HG03460 (cell line): ENCODE results near the gene ABCG5.

Experiments
- ATAC-seq: cut with Tn5 transposase; IDR thresholded peaks from one replicate; pipeline ENCODE4 v1.9.1; 2021; ENCODE audit not compliant: unreplicated experiment

ABCG5 gene

GRCh38 chr2:43842866-43843226, 4.2 kb upstream of the ABCG5 start:
- no peak for ATAC-seq

GRCh38 chr2:43841949-43842865, 3.6 kb upstream of the ABCG5 start:
- no peak for ATAC-seq

DNA sequence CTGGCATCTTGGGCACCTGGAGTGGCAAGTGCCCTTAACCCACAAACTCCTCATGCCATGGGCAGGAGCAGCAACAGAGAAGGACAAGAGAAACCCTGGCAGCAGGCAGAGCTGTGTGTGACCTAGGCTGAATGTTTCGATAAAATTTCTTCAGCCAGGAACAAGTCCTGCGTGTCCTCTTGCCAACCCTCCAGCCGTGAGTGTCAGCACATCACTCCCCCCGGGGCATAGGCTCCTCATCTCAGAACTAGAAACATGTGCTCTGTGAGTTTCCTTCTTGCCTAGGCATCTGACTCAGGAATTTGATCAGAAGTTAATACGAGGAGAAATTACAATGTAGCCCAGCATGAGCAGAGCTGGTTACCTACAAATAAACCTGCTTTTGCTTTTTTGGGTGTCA, 2.3 kb upstream of the ABCG5 start:
- no peak for ATAC-seq

DNA sequence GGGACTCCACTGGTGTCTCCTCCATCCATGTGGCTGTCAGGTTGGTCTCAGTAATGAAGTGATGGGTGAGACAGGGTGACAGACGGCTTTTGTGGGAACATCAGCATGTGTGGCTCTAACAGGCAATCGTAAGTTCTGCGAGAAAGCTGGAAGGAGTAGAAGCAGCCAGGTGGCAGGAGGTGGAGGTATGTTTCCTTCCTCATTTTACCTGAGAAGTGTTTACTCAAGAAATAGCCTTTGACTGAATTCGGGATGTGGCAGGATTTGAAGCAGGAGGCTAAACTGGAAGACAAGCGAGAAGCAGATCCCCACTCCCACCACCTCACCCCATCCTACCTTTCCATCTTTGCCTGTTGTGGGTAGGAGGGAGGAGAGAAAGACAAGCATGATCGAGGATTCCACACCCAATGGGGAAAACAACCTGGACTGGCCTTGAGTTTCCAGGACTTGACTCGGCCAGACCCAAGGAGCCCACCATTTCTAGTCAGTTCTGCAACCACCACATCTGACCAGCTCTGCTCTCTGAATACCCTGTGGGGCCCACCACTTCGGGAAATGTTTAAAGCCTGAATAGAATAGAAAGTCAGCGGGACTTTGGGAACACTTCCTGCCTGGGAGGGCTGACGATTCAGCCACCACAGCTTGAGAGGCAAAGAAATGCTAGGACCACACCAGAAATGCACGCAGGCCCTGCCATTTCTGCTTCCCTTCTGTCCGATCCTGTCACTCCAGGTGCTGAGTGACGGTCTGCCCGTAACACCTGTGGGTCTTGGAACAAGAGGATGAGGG, 1.3 kb upstream of the ABCG5 start:
- ATAC-seq: no peak

DNA sequence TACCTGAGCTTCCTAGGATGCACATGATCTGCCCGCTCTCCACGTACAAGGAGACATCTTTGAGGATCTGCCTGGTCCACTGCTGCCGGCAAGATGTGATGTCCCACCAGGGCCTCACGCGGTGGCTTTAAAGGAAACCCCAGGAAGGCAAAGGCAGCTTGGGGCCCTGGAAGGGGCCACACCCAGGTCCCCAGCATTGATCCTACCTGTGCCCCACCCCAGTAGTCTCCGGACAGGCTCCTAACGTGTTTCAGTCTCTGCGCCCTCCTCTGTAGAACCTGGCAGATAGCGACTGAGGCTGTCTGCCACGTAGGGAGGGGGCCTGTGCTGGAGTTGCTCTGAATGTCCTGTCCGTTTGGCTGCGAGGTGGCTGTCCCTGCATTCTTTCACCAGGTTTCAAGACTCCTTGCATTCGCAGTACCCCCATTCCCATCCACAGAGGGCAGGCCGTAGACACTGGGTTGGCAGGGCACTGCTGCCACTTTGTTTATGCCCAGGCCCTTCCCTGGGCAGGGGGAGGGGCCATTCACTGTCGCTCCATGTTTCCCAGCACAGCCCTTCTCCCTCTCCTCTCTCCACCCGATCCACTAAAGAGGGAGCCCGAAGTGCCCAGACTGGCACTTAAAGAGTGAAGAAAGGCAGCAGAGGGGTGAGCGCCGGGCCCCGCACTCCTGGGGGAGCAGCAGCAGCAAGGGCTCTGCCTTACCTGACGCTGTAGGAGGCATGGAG, 644 bp downstream of the ABCG5 start:
- ATAC-seq: no peak

- no peak for ATAC-seq
Observed at GRCh38 chr2:43837033-43837432, 1.6 kb downstream of the ABCG5 start.

- no peak for ATAC-seq
Observed at GRCh38 chr2:43832457-43832856, 6.2 kb downstream of the ABCG5 start.

GRCh38 chr2:43831543-43832294, 6.9 kb downstream of the ABCG5 start:
- no peak for ATAC-seq

DNA sequence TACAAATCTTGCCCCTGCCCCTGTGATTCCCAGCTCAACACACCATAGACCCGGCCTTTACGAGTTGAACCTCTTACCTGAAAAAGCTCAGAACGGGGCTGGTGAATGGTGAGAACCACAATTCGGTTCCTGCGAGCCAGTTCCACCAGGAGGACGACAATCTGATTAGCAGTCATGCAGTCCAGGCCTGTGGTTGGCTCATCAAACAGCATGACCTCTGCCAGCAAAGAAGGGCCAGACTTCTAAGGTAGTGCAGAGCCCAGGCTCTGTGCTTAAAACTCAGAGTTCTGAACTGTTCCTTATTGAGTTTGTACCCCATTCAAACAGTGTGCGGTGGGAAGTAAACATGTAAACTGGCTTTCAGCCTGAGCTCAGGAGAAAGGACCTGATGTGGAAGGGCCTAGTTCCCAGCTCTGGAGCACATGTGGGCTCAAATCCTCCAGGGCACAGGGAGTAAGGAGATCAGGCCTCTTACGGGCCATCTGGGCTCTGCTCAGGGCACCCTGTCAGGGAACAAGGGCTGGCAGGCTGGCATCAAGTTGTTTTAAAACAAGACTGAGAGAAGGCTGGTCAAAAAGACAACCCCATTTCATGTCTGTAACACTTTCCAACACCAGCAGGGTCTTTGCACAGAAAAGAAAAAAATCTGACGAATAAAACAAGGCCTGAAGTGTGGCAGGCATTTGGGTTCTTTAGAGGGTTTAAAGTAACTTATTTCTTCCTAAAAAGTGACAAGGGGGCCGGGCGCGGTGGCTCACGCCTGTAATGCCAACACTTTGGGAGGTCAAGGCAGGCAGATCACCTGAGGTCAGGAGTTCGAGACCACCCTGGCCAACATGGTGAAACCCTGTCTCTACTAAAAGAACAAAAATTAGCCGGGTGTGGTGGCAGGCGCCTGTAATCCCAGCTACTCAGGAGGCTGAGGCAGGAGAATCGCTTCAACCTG, 12.1 kb downstream of the ABCG5 start:
- ATAC-seq: no peak

DNA sequence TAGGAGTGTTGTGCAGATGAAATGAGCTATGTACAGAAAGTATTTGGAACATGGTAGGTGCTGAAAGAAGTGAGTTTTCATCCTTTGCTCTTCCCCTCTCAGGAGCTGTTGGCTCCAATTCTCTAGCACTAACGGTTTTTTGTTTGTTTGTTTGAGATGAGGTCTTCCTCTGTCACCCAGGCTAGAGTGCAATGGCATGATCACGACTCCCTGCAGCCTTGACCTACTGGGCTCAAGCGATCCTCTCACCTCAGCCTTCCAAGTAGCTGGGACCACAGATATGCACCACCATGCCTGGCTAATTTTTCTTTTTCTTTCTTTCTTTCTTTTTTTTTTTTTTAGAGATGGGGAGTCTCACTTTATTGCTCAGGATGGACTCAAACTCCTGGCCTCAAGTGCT, 12.8 kb downstream of the ABCG5 start:
- no peak for ATAC-seq

- ATAC-seq: no peak
Observed at GRCh38 chr2:43824951-43825493, 13.6 kb downstream of the ABCG5 start.

DNA sequence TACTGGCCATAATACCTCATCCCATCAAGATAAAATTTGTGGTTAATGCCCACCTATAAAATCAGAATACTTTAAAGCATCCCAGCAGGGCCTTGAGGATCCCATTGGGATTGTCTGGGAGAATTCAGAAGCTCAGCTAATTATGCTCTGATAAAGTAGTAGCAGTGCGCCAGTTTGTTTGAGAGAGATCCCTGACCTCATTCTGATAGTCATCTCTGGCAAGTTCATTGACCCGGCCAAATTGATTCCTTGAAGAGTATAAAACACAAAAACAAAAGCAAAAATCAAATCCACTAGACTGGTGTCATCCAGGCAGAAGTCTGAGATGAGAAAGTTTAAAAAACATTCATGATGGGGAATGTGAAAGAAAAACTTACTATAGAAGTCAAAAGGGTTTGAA, 14.1 kb downstream of the ABCG5 start:
- ATAC-seq: no peak

DNA sequence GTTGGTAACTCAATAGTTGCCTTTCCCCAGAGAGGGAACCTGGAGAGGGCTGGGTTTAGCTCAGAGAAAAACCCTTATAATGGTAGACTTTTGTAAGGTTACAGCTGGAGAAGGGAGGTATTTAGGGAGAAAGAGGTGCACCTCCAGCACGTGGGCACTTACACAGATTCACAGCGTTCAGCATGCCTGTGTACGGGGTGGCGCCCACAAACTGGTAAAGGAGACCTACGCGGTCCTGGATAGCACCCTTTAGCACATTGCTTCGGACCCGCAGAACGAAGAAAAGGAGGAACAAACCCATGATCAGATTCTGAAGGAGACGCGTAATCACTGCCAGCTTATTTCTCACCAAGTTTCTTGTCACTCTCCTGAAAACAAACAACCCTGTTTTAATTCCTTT, 14.9 kb downstream of the ABCG5 start:
- no peak for ATAC-seq

DNA sequence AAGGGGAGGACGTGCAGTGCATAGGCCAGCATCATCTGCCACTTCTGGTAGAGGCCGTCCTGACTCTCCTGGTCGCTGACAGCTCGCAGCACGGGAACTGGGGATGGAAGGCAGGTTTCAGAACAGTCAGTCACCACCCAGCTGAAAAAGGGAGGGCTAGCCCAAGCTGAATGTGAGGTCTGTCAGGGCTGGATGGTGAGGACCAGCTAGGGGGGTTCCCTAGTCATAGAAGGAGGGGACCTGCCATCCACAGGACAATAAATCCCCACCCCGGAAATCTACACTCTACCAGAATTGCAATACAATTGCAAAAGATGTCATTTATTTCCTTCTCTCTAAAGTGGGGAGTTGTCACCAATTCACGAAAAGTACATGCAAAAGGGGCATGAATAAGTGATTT, 15.8 kb downstream of the ABCG5 start:
- no peak for ATAC-seq

DNA sequence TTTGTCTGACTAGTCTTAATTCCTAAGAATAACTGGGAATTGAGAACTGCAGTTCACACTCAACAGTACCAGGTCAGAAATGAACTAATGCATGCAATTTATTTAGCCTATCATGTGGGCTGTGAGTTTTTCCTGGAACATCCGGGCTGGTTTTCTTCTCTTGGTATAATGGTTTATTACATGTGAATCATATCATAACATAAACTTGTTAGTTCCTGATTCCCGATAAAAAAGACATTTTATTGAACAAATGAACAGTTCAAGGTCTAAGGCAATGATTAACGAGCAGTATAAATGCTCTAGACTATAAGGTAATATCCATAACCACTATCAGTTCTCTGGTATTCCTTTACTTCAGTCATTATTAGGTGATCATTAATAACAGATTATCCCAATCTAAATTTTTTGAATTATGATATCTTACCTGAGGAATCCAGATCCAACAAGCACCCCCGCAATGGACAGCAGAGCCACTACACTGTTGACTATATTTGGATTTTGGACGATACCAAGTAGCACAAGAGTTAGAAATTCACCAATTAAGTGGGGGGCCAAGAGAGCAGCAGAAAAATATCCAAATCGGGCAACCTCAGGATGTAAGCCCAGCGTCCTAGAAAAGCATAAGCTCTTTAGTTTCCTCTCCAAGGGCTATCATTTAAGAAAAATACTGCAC, 19.0 kb downstream of the ABCG5 start:
- no peak for ATAC-seq

DNA sequence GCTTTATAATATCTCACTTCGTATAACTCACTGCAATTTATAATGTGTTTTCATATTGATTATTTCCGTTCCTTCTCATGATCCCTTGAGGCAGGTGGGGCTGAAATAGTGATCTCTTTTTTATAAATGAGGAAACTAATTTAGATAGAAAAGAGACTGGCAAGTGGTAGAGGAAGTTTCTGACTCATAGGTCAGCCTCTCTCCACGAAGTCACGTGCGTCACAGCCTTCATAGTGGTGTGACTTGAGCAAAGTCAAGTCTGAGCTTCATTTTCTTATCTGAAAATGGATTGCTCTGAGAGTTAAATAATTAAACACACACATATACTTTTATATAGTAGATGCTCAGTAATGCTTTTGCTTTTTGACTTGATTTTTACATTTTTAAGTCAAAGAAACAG, 19.9 kb downstream of the ABCG5 start:
- ATAC-seq: no peak

DNA sequence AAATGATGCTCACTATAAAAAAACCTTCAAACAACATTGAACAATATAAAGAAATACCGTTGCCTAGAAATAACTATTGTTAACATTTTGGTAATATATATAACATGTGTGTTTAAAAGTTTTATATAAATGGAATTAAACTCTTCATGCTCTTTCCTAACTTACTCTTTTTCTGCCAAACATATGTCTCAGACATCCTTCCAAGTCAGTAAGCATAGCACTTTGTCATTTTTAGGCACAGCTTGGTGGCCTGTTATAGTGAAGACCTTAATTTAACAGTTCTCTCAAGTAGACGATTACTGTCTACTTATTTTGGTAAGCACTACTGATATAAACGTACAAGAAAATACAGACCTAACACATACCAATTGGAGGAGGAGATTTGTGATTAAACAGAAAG, 23.9 kb downstream of the ABCG5 start:
- ATAC-seq: no peak

- ATAC-seq: no peak
Observed at GRCh38 chr2:43812947-43813346, 25.7 kb downstream of the ABCG5 start.

GRCh38 chr2:43812006-43812405, 26.6 kb downstream of the ABCG5 start:
- no peak for ATAC-seq
